IMR-90 (cell line): ENCODE results near the gene GABBR2. TPM values are rescaled to one million over a fixed set of nuclear protein-coding genes. Genes with fewer than 3 reads are reported as not detected.

Experiments used
- ATAC-seq: fragments of 200-7000 bp; cut with Tn5 transposase; 2 replicates; pipeline ENCODE4 v1.9.1; 2020; ENCODE audit warnings: low read depth, mild to moderate bottlenecking, moderate library complexity
- BruUV-seq: library from RNA; stranded (reverse); fragments of 400-500 nt; replicated peaks from 2 replicates; lab custom pipeline; 2021; lab: Mats Ljungman, UMichigan
- CTCF ChIA-PET: fragments of 300-600 bp; formaldehyde crosslinking; extraction: SDS; loops from one replicate; lab custom pipeline; 2021; ENCODE audit warnings: antibody characterized with exemption; lab: Yijun Ruan, JAX
- POLR2A ChIA-PET: fragments of 300-600 bp; sonication (Branson Sonifier 250); formaldehyde crosslinking; loops from one replicate; lab custom pipeline; 2022; ENCODE audit warnings: antibody characterized with exemption; ENCODE audit not compliant: unreplicated experiment; lab: Charles Lee
- DNase-seq: peaks from one replicate; pipeline ENCODE4 v3.0.0; 2013
- H2AFZ ChIP-seq: replicated peaks from 2 replicates; pipeline ENCODE3; 2013; ENCODE audit warnings: low read length, mild to moderate bottlenecking; ENCODE audit not compliant: poor library complexity
- H2AK5ac ChIP-seq: 2 replicates; pipeline ENCODE4 v1.6.1; 2013; ENCODE audit warnings: low read depth, low read length, inconsistent platforms
- H2AK9ac ChIP-seq: replicated peaks from 2 replicates; pipeline ENCODE3; 2013; ENCODE audit warnings: mild to moderate bottlenecking, low read depth, low read length, moderate library complexity; ENCODE audit not compliant: poor library complexity
- H2BK120ac ChIP-seq: 2 replicates; pipeline ENCODE4 v1.6.1; 2013; ENCODE audit warnings: low read depth, low read length, inconsistent platforms
- H2BK15ac ChIP-seq: 3 replicates; pipeline ENCODE4 v1.6.1; 2013; ENCODE audit warnings: low read depth, low read length, inconsistent platforms
- H2BK20ac ChIP-seq: 2 replicates; pipeline ENCODE4 v1.6.1; 2013; ENCODE audit warnings: low read depth, mild to moderate bottlenecking, inconsistent platforms, low read length, moderate library complexity
- H2BK5ac ChIP-seq: 2 replicates; pipeline ENCODE4 v1.6.1; 2013; ENCODE audit warnings: mild to moderate bottlenecking, low read depth, low read length, inconsistent platforms; ENCODE audit not compliant: poor library complexity, severe bottlenecking
- H3K14ac ChIP-seq: replicated peaks from 2 replicates; pipeline ENCODE4 v1.6.1; 2013; ENCODE audit warnings: low read depth, low read length, inconsistent platforms
- H3K18ac ChIP-seq: 2 replicates; pipeline ENCODE4 v1.6.1; 2013; ENCODE audit warnings: low read depth, low read length, control low read depth
- H3K23ac ChIP-seq: 2 replicates; pipeline ENCODE4 v1.6.1; 2013; ENCODE audit warnings: low read depth, low read length, inconsistent platforms
- H3K27ac ChIP-seq: 2 replicates; pipeline ENCODE4 v1.5.1; 2013; ENCODE audit warnings: mild to moderate bottlenecking, control low read depth, low read length; ENCODE audit not compliant: insufficient read depth
- H3K27me3 ChIP-seq: 2 replicates; pipeline ENCODE4 v1.6.1; 2013; ENCODE audit warnings: low read length; ENCODE audit not compliant: control insufficient read depth, insufficient read depth
- H3K36me3 ChIP-seq: 2 replicates; pipeline ENCODE4 v1.6.1; 2013; ENCODE audit warnings: low read length, mixed read lengths; ENCODE audit not compliant: control insufficient read depth, insufficient read depth
- H3K4ac ChIP-seq: 2 replicates; pipeline ENCODE4 v1.6.1; 2013; ENCODE audit warnings: low read depth, low read length, inconsistent platforms
- H3K4me1 ChIP-seq: 2 replicates; pipeline ENCODE4 v1.6.1; 2013; ENCODE audit warnings: low read length, mixed read lengths; ENCODE audit not compliant: control insufficient read depth, insufficient read depth
- H3K4me2 ChIP-seq: 2 replicates; pipeline ENCODE4 v1.6.1; 2013; ENCODE audit warnings: low read depth, mild to moderate bottlenecking, control low read depth, low read length, moderate library complexity
- H3K4me3 ChIP-seq: 2 replicates; pipeline ENCODE4 v1.5.1; 2013; ENCODE audit warnings: low read depth, mild to moderate bottlenecking, control low read depth, low read length, moderate library complexity; ENCODE audit not compliant: insufficient read depth
- H3K56ac ChIP-seq: 2 replicates; pipeline ENCODE4 v1.6.1; 2013; ENCODE audit warnings: low read length, inconsistent platforms; ENCODE audit not compliant: insufficient read depth; ENCODE audit errors: extremely low read depth
- H3K79me1 ChIP-seq, 2 experiments: 2 replicates each; pipeline ENCODE4 v1.6.1; 2013; ENCODE audit warnings: low read length in 2 of 2, inconsistent platforms in 1 of 2, low read depth in 1 of 2
- H3K9ac ChIP-seq: 2 replicates; pipeline ENCODE4 v1.6.1; 2013; ENCODE audit warnings: low read depth, low read length, control low read depth
- H3K9me1 ChIP-seq: 2 replicates; pipeline ENCODE4 v1.6.1; 2013; ENCODE audit warnings: low read length, inconsistent platforms; ENCODE audit not compliant: insufficient read depth
- H3K9me3 ChIP-seq: 2 replicates; pipeline ENCODE4 v1.6.1; 2013; ENCODE audit warnings: low read length; ENCODE audit not compliant: control insufficient read depth, insufficient read depth
- H4K20me1 ChIP-seq: 2 replicates; pipeline ENCODE4 v1.6.1; 2013; ENCODE audit warnings: low read length, inconsistent platforms; ENCODE audit not compliant: insufficient read depth
- H4K5ac ChIP-seq: 2 replicates; pipeline ENCODE4 v1.6.1; 2013; ENCODE audit warnings: mild to moderate bottlenecking, low read depth, low read length, control low read depth
- H4K8ac ChIP-seq, 2 experiments: 2 replicates each; pipeline ENCODE4 v1.6.1; 2013; ENCODE audit warnings: low read depth in 2 of 2, low read length in 2 of 2, control low read depth in 1 of 2, inconsistent platforms in 1 of 2
- H4K91ac ChIP-seq: 2 replicates; pipeline ENCODE4 v1.6.1; 2013; ENCODE audit warnings: low read depth, low read length, inconsistent platforms; ENCODE audit not compliant: insufficient read depth
- BHLHE40 ChIP-seq: fragments of 150-350 bp; IDR thresholded peaks from 2 replicates; pipeline ENCODE4 v1.6.1; 2016; ENCODE audit warnings: mild to moderate bottlenecking, low read depth, low read length
- CHD1 ChIP-seq: IDR thresholded peaks from 2 replicates; pipeline ENCODE4 v1.6.1; 2012; ENCODE audit warnings: low read depth, low read length, improper control_type of control experiment
- ELK1 ChIP-seq: fragments of 150-350 bp; IDR thresholded peaks from 2 replicates; pipeline ENCODE4 v1.6.1; 2016; ENCODE audit warnings: low read depth, mild to moderate bottlenecking, low read length, moderate library complexity, borderline replicate concordance
- FOS ChIP-seq: fragments of 150-350 bp; IDR thresholded peaks from 2 replicates; pipeline ENCODE4 v1.6.1; 2016; ENCODE audit warnings: low read depth, low read length
- MAFK ChIP-seq: IDR thresholded peaks from 2 replicates; pipeline ENCODE4 v1.6.1; 2012; ENCODE audit warnings: low read depth, low read length, improper control_type of control experiment
- MAZ ChIP-seq: IDR thresholded peaks from 2 replicates; pipeline ENCODE4 v1.6.1; 2012; ENCODE audit warnings: low read depth, mild to moderate bottlenecking, low read length, improper control_type of control experiment, moderate library complexity, borderline replicate concordance
- MXI1 ChIP-seq: IDR thresholded peaks from 2 replicates; pipeline ENCODE4 v1.6.1; 2012; ENCODE audit warnings: low read depth, mild to moderate bottlenecking, low read length, moderate library complexity, borderline replicate concordance
- NFE2L2 ChIP-seq: fragments of 150-350 bp; IDR thresholded peaks from 2 replicates; pipeline ENCODE4 v1.6.1; 2016; ENCODE audit warnings: low read depth, mild to moderate bottlenecking, low read length
- POLR2A ChIP-seq: IDR thresholded peaks from 2 replicates; pipeline ENCODE4 v1.6.1; 2012; ENCODE audit warnings: mild to moderate bottlenecking, low read depth, low read length
- RAD21 ChIP-seq: IDR thresholded peaks from 2 replicates; pipeline ENCODE4 v1.6.1; 2012; ENCODE audit warnings: low read length, improper control_type of control experiment
- RCOR1 ChIP-seq: IDR thresholded peaks from 2 replicates; pipeline ENCODE4 v1.6.1; 2012; ENCODE audit warnings: mild to moderate bottlenecking, low read length, improper control_type of control experiment; ENCODE audit not compliant: insufficient replicate concordance
- RFX5 ChIP-seq: IDR thresholded peaks from 2 replicates; pipeline ENCODE4 v1.8.0; 2012; ENCODE audit warnings: low read depth, mild to moderate bottlenecking, low read length, moderate library complexity
- SMC3 ChIP-seq: fragments of 150-350 bp; IDR thresholded peaks from 2 replicates; pipeline ENCODE4 v1.6.1; 2016; ENCODE audit warnings: low read depth, mild to moderate bottlenecking, antibody characterized with exemption, low read length, moderate library complexity
- WGBS, 2 experiments: methylation state at CpG; one replicate each; pipeline versions ENCODE4 v1.1.5 to v1.1.7; 2013; ENCODE audit warnings: missing lambda C conversion rate in 2 of 2; ENCODE audit not compliant: insufficient read length in 1 of 2; ENCODE audit errors: extremely low coverage in 2 of 2; 5-methylcytosine and 5-hydroxymethylcytosine counted together
- dilution Hi-C: fragments of 300-500 bp; cut with HindIII; formaldehyde crosslinking; loops from one replicate; pipeline ENCODE4 v1.14.3; 2018; ENCODE audit warnings: low sequenced_read_pairs; ENCODE audit not compliant: unreplicated experiment
- in situ Hi-C: fragments of 300-500 bp; cut with MboI; formaldehyde crosslinking; loops from 3 replicates; pipeline ENCODE4 v1.14.3; 2019; ENCODE audit warnings: low sequenced_read_pairs, inconsistent platforms, mixed read lengths
- intact Hi-C: fragments of 100-400 bp; cut with micrococcal nuclease; formaldehyde crosslinking; loops from 2 replicates; pipeline ENCODE4 v1.10.0; 2022
- polyA plus RNA-seq, 3 experiments: library from polyadenylated mRNA; depleted of rRNA; stranded (reverse); fragments of >200 nt; gene quantifications; 2 replicates each; pipeline ENCODE4 v1.2.3, GENCODE V29; 2012; ENCODE audit warnings: low replicate concordance in 1 of 3
- total RNA-seq: library from RNA; depleted of rRNA; stranded (reverse); fragments of >200 nt; gene quantifications from 2 replicates; pipeline ENCODE4 v1.2.3, GENCODE V29; 2012
- TF ChIP-seq, protein P1 (sequence below): fragments of 150-350 bp; IDR thresholded peaks from 2 replicates; pipeline ENCODE4 v1.6.1; 2017; ENCODE audit warnings: mild to moderate bottlenecking, antibody characterized with exemption, low read length, low read depth

GABBR2 gene
- total and polyA plus RNA-seq, 2 of the 4 experiments (the other 2 are of a cell fraction) = 14.2 to 20.3 TPM

- H2BK5ac ChIP-seq = peak overlapping the region; percentile 83
- peak overlapping the region; percentile 70 for H3K14ac ChIP-seq
- peak overlapping the region; percentile 91 for H3K4ac ChIP-seq
- H3K27ac ChIP-seq = peak overlapping the region; percentile 46; the same call in 1 of the 2 replicates
- H3K4me3 ChIP-seq = no peak overlapping the region
- H3K36me3 ChIP-seq = peaks cover 2% of the 10 kb centered on the region; the same call in 1 of the 2 replicates
- peak overlapping the region; percentile 73; the same call in 1 of the 2 replicates for H3K23ac ChIP-seq
- H2BK120ac ChIP-seq = peak overlapping the region; percentile 87
- H3K9me1 ChIP-seq = peaks cover 30% of the 10 kb centered on the region
- dilution Hi-C loops = no loop called here
- H3K4me2 ChIP-seq = peak overlapping the region; percentile 48; the same call in 1 of the 2 replicates
- ChIA-PET POLR2A (no interaction called here), CTCF (interaction anchor here (1.6 kb wide), 1 partner anchor 60 kb away, joined by 3 read pairs; no protein-coding TSS in a partner anchor)
- peak overlapping the region; percentile 32; the same call in 1 of the 2 replicates for H3K9ac ChIP-seq
- H4K5ac ChIP-seq = peak overlapping the region; percentile 29; the same call in 1 of the 2 replicates
- peak overlapping the region; percentile 89 for H2AK5ac ChIP-seq
- H2AFZ ChIP-seq = peak overlapping the region; percentile 73
- peak overlapping the region; percentile 75 for H3K56ac ChIP-seq
- H3K79me1 ChIP-seq = peaks cover 0 to 22% of the 10 kb centered on the region in 2 experiments; a peak in 3 of 4 replicates
- H4K20me1 ChIP-seq = no peaks in the 10 kb centered on the region
- H2BK15ac ChIP-seq = peak overlapping the region; percentile 42; the same call in 2 of the 3 replicates
- H3K9me3 ChIP-seq = no peaks in the 10 kb centered on the region
- in situ Hi-C loops = no loop called here
- ATAC-seq = peak; percentile 93
- WGBS, 2 experiments = 20% methylated on average over 2 of the region's 10 CpGs; no CpG with 5 or more reads in 1 of the 2 experiments
- H3K4me1 ChIP-seq = peaks cover 17% of the 10 kb centered on the region
- peak overlapping the region; percentile 73 for H2BK20ac ChIP-seq
- H3K18ac ChIP-seq = peak overlapping the region; percentile 33; the same call in 1 of the 2 replicates
- no peak overlapping the region for H2AK9ac ChIP-seq
- H4K91ac ChIP-seq = peak overlapping the region; percentile 82
- H4K8ac ChIP-seq = peak overlapping the region; percentile 9 to 82
- BruUV-seq = no TSS peak
- no peaks in the 10 kb centered on the region for H3K27me3 ChIP-seq
- DNase-seq = peak; percentile 96
- intact Hi-C loops = loop anchor here (5.0 kb wide), 1 partner anchor 42 kb away; no protein-coding TSS in a partner anchor
- TF ChIP-seq RFX5 (no peak), CHD1 (no peak), RAD21 (peak; percentile 18; the same call in 1 of the 2 replicates), MXI1 (peak; percentile 87; the same call in 1 of the 2 replicates), NFE2L2 (no peak), BHLHE40 (peak; percentile 89), ELK1 (no peak), RCOR1 (no peak), MAZ (no peak; the same call in 1 of the 2 replicates), POLR2A (peak; percentile 43; the same call in 1 of the 2 replicates), SMC3 (no peak; the same call in 1 of the 2 replicates), FOS (peak; percentile 80), MAFK (peak; percentile 46; the same call in 1 of the 2 replicates)
- TF ChIP-seq, protein P1, sequence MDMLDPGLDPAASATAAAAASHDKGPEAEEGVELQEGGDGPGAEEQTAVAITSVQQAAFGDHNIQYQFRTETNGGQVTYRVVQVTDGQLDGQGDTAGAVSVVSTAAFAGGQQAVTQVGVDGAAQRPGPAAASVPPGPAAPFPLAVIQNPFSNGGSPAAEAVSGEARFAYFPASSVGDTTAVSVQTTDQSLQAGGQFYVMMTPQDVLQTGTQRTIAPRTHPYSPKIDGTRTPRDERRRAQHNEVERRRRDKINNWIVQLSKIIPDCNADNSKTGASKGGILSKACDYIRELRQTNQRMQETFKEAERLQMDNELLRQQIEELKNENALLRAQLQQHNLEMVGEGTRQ = peak; percentile 91
These were observed 334.2 kb downstream of the GABBR2 start for GRCh38 chr9:98374385-98375051.
